ENCODE results near the gene PDLIM4.

The PDLIM4 gene

DNA sequence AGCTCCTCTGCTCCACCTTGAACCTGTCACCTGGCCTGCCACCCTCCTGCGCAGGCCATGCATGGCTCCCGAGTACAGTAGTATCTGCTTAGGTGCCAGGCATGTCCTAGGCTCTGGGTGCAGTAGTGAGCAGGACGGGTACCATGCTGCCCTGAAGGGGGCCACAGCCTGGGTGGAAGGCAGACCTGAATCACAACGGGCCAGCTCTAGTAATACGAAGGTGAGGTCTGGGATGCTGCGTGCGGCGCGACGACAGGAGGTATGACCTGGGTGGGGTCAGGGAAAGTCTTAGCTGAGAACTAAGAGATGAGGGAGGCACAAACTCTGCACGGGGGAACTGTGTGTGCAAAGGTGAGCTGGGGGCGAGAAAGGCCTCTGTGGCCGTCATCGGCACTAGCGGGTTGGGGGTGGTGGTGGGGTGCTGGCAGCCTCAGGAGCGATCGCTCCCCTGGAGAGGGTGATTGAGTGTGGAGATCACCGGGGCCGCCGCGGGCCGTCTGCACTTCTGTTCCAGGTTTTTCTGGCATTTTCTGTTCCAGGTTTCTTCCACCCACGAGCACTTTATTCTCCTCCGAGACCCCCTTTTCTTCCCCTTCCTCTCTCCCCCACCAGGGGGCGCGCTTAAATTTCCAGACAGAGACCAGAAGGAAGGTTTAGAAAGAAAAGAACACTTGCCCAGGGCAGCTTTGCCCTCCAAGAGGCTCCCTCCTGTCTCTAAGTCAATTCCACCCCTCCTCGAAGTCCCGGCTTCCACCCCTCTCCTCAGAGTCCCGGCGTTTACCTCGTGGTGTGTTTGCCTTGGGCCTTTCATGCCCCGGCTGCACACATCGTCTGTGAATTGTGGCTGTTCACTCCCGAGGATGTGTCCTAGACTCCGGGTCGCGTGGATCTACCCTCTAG is 15.1 kb downstream of the PDLIM4 start:
- Histone ChIP-seq H3K9ac (ENCODE audit: low read depth, low read length) (no peak overlapping the region), H3K9me3 (ENCODE audit: insufficient read depth, low read depth, low read length) (no peaks in the 10 kb centered on the region), H3K4me1 (ENCODE audit: insufficient read depth, low read length) (no peaks in the 10 kb centered on the region), H3K27me3 (ENCODE audit: insufficient read depth, low read length) (no peaks in the 10 kb centered on the region), H3K36me3 (ENCODE audit: insufficient read depth, low read depth, low read length) (no peaks in the 10 kb centered on the region), H3K4me3 (ENCODE audit: low read length) (no peak overlapping the region), H3K27ac (ENCODE audit: low read length) (no peak overlapping the region)

DNA sequence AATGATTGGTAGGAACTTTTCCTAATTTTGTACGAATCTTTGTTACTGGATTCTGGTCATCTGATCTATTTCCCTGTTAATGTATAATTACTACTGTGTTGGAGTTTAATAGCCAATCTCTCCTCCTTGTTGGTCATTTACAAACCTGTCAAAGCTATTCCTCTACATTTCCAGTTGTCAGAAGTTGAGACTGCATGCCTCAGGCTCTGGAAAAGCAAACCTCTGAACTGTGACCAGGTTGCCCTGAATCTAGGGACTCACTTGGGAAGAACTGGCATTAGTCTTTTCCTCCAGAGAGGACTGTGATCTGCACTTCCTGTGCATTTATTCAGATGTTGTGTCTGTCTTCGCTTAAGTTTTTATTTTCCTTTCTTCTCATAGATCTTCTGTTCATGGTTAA is 16.1 kb downstream of the PDLIM4 start:
- H3K9ac ChIP-seq (ENCODE audit: low read depth, low read length) = no peak overlapping the region
- H3K27ac ChIP-seq (ENCODE audit: low read length) = no peak overlapping the region
- no peak overlapping the region for H3K4me3 ChIP-seq (ENCODE audit: low read length)
- no peaks in the 10 kb centered on the region for H3K36me3 ChIP-seq (ENCODE audit: insufficient read depth, low read depth, low read length)
- peaks cover 6% of the 10 kb centered on the region for H3K4me1 ChIP-seq (ENCODE audit: insufficient read depth, low read length)
- H3K27me3 ChIP-seq (ENCODE audit: insufficient read depth, low read length) = no peaks in the 10 kb centered on the region
- no peaks in the 10 kb centered on the region for H3K9me3 ChIP-seq (ENCODE audit: insufficient read depth, low read depth, low read length)

DNA sequence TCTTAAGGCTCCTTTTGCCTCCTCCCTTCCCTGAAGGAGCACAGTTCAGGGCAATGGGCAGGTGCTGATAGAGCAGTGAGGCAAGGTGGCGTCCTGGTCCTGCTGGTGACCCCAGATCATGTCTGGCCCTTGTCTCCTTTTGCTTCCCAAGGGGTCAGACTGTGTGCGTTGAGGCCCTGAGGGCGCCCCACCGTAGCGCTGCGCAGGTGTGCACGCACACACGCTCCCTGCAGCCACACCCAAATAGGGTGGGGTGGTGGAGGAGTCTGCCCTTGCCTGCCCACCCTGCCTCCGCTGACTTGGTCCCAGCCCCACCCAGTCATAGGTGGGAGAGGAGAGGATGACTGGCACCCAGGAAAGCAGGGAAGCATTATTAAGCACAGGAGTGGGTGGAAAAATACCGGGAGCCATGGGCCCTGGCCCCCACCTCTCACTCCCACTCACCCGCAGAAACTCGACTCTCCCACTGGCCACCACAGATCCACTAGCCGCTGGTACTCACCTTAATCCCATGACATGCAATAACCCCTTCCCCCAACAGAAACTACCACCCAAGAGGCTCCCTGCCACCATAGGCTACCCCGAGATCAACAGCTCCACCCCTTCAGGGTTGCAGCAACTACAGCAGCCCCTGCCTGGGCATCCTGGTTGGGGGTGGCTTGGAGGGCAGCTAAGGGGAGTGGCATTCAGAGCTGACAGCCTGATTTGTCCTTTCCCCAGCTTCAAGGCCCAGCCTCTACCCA is 16.7 kb downstream of the PDLIM4 start:
- no peak overlapping the region for H3K4me3 ChIP-seq (ENCODE audit: low read length)
- no peaks in the 10 kb centered on the region for H3K36me3 ChIP-seq (ENCODE audit: insufficient read depth, low read depth, low read length)
- no peak overlapping the region for H3K9ac ChIP-seq (ENCODE audit: low read depth, low read length)

DNA sequence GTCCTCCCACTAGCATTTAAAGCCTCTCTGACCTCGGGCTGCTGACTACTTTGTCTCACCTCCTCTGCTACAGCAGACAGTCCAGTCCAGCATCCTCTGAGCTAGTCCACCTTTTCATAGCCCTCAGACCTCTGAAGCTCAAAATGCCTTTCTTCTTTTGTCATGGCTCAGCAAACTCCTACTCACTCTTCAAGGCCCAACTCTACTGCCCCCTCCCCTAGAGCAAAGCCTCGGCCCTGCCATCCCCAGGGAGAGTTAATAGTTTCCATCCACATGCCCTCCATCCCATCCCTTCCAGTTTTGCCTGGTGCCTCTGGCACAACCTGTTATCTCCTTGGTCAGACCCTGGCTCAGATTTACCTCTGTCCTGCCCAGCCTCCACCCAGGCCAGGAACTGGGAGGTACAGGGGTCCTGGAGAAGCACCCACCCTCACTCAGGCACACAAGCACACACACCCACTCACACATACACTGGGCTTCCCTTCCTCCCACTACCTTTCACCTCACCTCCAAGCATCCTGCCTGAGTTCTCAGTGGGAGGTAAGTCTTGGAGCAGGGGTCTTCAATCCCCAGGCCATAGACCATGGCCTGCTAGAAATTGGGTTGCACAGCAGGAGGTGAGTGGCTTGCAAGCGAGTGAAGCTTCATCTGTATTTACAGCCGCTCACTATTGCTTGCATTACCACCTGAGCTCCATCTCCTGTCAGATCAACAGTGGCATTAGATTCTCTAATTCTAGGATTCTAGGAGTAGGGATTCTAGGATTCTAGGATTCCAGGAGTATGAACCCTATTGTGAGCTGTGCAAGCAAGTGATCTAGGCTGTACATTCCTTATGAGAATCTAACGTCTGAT is 18.1 kb downstream of the PDLIM4 start:
- H3K4me1 ChIP-seq (ENCODE audit: insufficient read depth, low read length) = peaks cover 6% of the 10 kb centered on the region

More for the DNA sequence above, 16.7 kb downstream of the PDLIM4 start:
- peaks cover 6% of the 10 kb centered on the region for H3K4me1 ChIP-seq (ENCODE audit: insufficient read depth, low read length)
- no peaks in the 10 kb centered on the region for H3K9me3 ChIP-seq (ENCODE audit: insufficient read depth, low read depth, low read length)
- H3K27ac ChIP-seq (ENCODE audit: low read length) = no peak overlapping the region
- H3K27me3 ChIP-seq (ENCODE audit: insufficient read depth, low read length) = no peaks in the 10 kb centered on the region

DNA sequence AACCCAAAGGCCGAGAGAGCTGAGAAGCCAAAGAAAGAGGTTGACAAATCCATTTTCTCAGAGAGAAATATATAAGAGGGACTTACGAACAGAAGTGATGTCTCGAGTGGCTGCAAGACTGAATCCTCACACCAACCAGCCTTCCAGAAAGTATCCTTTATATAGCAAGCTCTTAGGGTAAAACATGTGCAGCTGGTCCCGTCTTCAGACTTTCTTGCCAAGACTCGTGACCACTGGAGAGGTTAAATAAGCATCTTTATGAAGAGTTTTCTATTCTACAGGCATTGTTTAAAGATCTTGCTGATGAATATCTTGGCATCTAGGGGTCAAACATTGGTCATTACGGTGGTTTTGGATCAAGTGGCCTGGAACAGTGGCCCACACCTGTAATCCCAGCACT is 19.8 kb downstream of the PDLIM4 start:
- Histone ChIP-seq H3K9ac (ENCODE audit: low read depth, low read length) (no peak overlapping the region), H3K36me3 (ENCODE audit: insufficient read depth, low read depth, low read length) (no peaks in the 10 kb centered on the region), H3K9me3 (ENCODE audit: insufficient read depth, low read depth, low read length) (no peaks in the 10 kb centered on the region), H3K4me3 (ENCODE audit: low read length) (no peak overlapping the region), H3K27me3 (ENCODE audit: insufficient read depth, low read length) (no peaks in the 10 kb centered on the region; the same call in 1 of the 2 replicates), H3K4me1 (ENCODE audit: insufficient read depth, low read length) (peaks cover 6% of the 10 kb centered on the region), H3K27ac (ENCODE audit: low read length) (no peak overlapping the region)

More for the DNA sequence above, 18.1 kb downstream of the PDLIM4 start:
- H3K4me3 ChIP-seq (ENCODE audit: low read length) = no peak overlapping the region
- no peak overlapping the region for H3K27ac ChIP-seq (ENCODE audit: low read length)
- no peaks in the 10 kb centered on the region for H3K9me3 ChIP-seq (ENCODE audit: insufficient read depth, low read depth, low read length)
- no peak overlapping the region for H3K9ac ChIP-seq (ENCODE audit: low read depth, low read length)
- H3K36me3 ChIP-seq (ENCODE audit: insufficient read depth, low read depth, low read length) = no peaks in the 10 kb centered on the region
- no peaks in the 10 kb centered on the region for H3K27me3 ChIP-seq (ENCODE audit: insufficient read depth, low read length)

DNA sequence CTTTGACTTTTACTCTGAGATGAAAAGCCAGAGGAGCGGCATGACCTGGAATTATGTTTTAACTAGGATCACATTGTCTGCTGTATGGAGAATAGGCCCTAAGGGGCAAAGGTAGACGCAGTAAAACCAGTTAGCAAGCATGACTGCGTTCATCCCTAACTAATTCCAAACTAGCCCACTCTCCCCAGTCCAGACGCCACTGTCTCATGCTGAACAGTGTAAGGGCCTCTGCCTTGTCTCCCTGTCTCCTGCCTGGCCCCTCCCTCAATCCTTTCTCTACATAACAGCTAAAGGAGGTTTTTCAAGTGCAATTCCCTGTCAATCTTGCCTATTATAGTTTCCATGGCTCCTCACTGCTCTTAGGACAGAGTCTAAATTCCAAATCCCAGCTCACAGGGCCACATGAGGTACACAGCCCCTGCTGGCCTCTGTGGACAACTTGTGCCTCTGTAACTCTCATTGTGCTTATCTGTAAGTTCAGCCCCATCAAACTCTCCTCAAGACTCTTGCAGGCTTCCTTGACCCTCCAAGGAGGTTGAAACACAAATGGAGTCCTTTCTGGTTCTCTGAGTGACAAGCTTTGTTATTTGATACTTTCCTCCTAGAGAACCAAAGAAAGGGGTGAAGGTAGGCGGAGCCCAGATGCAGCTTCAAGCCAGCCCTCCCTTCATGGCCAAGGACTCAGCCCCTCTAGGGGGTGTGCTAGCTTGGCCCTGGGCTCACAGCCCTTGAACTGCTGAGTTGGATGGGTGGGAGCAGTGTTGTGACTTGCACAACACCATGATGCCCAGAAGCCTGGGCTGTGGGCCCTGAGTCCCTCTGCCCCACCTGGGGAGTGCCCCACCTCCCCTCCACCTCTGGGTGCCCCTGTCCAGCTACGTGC is 20.7 kb downstream of the PDLIM4 start:
- peaks cover 6% of the 10 kb centered on the region for H3K4me1 ChIP-seq (ENCODE audit: insufficient read depth, low read length)
- H3K4me3 ChIP-seq (ENCODE audit: low read length) = no peak overlapping the region
- H3K9me3 ChIP-seq (ENCODE audit: insufficient read depth, low read depth, low read length) = no peaks in the 10 kb centered on the region
- no peaks in the 10 kb centered on the region; the same call in 1 of the 2 replicates for H3K27me3 ChIP-seq (ENCODE audit: insufficient read depth, low read length)
- no peaks in the 10 kb centered on the region for H3K36me3 ChIP-seq (ENCODE audit: insufficient read depth, low read depth, low read length)
- H3K9ac ChIP-seq (ENCODE audit: low read depth, low read length) = no peak overlapping the region
- no peak overlapping the region for H3K27ac ChIP-seq (ENCODE audit: low read length)

DNA sequence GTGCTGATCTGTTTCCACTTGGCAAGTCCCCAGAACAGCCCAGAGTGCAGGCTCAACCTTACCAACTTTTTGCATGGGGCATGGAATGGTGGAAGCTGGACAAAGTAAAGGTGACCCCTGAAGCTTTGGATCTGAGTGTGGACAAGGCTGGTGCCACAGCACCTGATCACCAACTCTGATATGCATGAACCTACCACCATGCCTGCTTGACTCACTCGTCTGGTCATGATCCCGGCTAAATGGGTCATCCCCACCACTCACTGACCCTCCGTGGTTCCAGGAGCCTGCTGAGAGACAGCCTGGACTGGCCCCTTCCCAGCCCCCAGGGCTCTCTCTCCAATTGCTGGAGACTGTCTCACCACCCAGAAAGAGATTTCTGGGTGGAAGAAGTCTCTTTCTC is 22.3 kb downstream of the PDLIM4 start:
- Histone ChIP-seq H3K36me3 (ENCODE audit: insufficient read depth, low read depth, low read length) (no peaks in the 10 kb centered on the region), H3K27me3 (ENCODE audit: insufficient read depth, low read length) (no peaks in the 10 kb centered on the region; the same call in 1 of the 2 replicates), H3K9me3 (ENCODE audit: insufficient read depth, low read depth, low read length) (no peaks in the 10 kb centered on the region), H3K4me3 (ENCODE audit: low read length) (no peak overlapping the region), H3K27ac (ENCODE audit: low read length) (no peak overlapping the region), H3K4me1 (ENCODE audit: insufficient read depth, low read length) (peaks cover 6% of the 10 kb centered on the region), H3K9ac (ENCODE audit: low read depth, low read length) (no peak overlapping the region)

DNA sequence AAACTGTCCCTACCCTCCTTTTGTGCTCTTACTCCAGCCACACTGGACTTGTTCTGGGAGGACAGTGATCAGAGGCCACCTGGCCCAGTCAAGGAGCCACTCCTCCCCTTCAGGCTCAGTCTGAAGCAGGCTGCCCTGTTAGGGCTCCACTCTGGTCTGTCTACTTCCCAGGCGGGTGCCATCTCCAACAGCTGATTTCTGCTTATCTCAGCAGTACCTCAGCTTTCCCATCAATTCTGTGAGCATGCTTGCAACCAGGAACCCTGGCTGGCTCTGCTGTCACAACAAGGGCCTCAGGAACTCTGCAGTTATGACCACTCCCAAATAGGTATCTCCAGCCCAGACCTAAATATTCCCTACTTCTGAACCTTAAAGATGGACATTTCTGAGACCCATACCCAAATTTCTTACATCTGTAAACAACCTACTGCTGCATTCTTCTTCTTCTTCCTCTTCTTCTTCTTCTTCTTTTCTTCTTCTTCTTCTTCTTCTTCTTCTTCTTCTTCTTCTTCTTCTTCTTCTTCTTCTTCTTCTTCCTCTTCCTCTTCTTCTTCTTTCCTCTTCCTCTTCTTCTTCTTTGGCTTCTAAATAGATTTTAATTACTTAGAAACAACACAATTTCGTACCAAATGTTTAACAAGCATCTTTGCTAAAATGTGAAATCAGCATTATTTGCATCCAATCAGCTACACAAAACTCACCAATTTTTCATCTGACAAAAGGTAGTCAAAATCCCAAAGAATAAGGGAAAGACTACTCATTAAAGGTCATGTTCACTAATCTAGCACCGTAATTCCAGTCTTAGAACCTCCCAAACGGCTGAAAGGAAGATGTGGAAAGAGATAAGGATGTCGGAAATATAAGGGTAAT is 23.1 kb downstream of the PDLIM4 start:
- H3K9me3 ChIP-seq (ENCODE audit: insufficient read depth, low read depth, low read length) = no peaks in the 10 kb centered on the region

DNA sequence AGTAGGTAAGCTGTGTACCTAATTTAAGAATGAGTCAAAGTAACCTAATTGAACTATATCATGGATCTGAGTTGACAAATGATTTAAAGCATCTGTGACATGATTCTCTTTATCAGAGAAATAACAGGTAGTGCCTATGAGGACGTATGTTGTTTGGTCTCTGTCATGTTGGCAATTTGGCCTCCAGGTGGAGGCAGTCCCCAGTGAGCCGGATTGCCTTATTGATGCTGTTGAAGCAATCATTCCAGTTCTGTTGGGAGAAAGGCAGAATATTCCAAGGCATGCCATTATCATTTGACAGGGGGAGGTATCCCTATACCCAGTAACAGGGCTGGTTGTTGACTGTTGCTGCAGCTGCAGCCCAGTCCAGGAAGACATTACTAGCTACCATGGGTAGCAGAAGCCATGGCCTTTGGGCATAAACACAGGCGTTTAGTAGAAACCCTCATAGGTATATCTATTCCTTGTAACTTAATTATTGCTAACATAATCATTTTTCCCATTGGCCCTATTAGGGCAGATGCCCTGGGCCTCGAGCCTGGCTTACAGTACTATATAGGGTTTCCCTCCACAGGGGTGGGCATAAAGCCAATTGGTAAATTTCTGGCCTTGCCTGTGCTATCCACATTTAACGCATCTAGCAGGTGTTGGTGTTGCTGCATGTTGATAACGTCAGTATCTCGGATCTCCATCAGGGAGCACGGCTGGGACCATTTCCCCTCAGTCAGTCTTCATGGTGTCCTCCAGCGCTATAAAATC is 24.5 kb downstream of the PDLIM4 start:
- Histone ChIP-seq H3K9me3 (ENCODE audit: insufficient read depth, low read depth, low read length) (no peaks in the 10 kb centered on the region), H3K4me3 (ENCODE audit: low read length) (no peak overlapping the region), H3K4me1 (ENCODE audit: insufficient read depth, low read length) (peaks cover 6% of the 10 kb centered on the region), H3K27ac (ENCODE audit: low read length) (no peak overlapping the region), H3K36me3 (ENCODE audit: insufficient read depth, low read depth, low read length) (no peaks in the 10 kb centered on the region), H3K9ac (ENCODE audit: low read depth, low read length) (no peak overlapping the region), H3K27me3 (ENCODE audit: insufficient read depth, low read length) (no peaks in the 10 kb centered on the region; the same call in 1 of the 2 replicates)

More for the DNA sequence above, 23.1 kb downstream of the PDLIM4 start:
- Histone ChIP-seq H3K9ac (ENCODE audit: low read depth, low read length) (no peak overlapping the region), H3K36me3 (ENCODE audit: insufficient read depth, low read depth, low read length) (no peaks in the 10 kb centered on the region), H3K4me3 (ENCODE audit: low read length) (no peak overlapping the region), H3K27ac (ENCODE audit: low read length) (no peak overlapping the region), H3K4me1 (ENCODE audit: insufficient read depth, low read length) (peaks cover 6% of the 10 kb centered on the region), H3K27me3 (ENCODE audit: insufficient read depth, low read length) (no peaks in the 10 kb centered on the region; the same call in 1 of the 2 replicates)

Data from iPS-20b (cell line).